ENCODE measurements around the gene CMSS1. TPM values are rescaled to one million over a fixed set of nuclear protein-coding genes. Genes with fewer than 3 reads are reported as not detected.

CMSS1 gene
- total RNA-seq, 1 donor from 2014 or later: 41.1 TPM

DNA sequence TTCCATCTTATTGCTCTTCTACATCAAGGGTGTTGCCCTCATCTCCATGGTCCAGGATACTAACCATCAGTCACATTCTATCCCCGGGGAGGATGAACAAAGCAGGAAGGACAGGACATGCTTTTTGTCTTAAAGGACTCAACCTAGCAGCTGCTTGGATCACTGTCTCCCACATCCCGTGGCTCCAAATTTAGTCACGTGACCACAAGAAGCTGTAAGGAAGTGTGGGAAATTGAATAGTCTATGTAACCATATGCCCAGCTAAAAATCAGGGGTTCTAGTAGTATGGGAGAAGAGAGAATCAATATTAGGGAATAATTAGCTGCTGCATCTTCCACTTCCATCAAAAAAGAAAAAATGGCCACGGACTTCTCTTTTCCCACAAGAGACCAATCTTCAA is 18.2 kb upstream of the CMSS1 start:
- peaks cover 5% of the 10 kb centered on the region for H3K9me3 Mint-ChIP-seq
- no peaks in the 10 kb centered on the region for H3K4me1 Mint-ChIP-seq
- no peak for TF ChIP-seq CTCF (IDR thresholded peaks at IDR 0.05)
- no peak overlapping the region for H3K27ac Mint-ChIP-seq
- H3K27me3 Mint-ChIP-seq: no peaks in the 10 kb centered on the region
- CTCF ChIA-PET: no interaction called here
- no peak for ATAC-seq (ENCODE audit: low read depth)
- intact Hi-C loops (cut with micrococcal nuclease): no loop called here
- POLR2A ChIA-PET: no interaction called here
- H3K36me3 Mint-ChIP-seq (ENCODE audit: low read depth): no peaks in the 10 kb centered on the region
- DNase-seq: no peak
- H3K4me3 Mint-ChIP-seq: no peak overlapping the region

DNA sequence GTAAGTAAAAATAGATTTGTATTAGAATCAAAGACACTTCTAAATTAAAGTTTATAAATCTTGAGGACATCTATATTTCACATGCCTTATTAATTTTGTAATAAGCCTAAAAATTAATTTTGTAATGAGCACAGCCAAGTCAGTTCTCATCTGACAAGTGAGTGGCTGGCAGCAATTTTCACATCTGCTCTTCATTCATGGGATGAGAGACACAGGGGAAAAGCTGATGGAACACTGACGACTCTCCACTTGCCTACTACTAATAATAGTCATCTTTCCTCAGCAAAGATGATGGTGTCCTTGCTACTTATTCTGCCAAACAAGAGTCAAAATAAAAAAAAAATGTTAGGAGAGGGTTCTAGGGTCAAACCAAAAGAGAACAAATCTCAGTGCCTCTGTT is 14.4 kb upstream of the CMSS1 start:
- H3K27me3 Mint-ChIP-seq: no peaks in the 10 kb centered on the region
- intact Hi-C loops (cut with micrococcal nuclease): no loop called here
- ChIA-PET POLR2A (no interaction called here), CTCF (no interaction called here)
- no peaks in the 10 kb centered on the region for H3K4me1 Mint-ChIP-seq
- H3K36me3 Mint-ChIP-seq (ENCODE audit: low read depth): peaks cover 6% of the 10 kb centered on the region
- no peak for DNase-seq
- no peak for ATAC-seq (ENCODE audit: low read depth)
- H3K4me3 Mint-ChIP-seq: no peak overlapping the region
- H3K27ac Mint-ChIP-seq: no peak overlapping the region
- H3K9me3 Mint-ChIP-seq: peaks cover 12% of the 10 kb centered on the region
- no peak for TF ChIP-seq CTCF (IDR thresholded peaks at IDR 0.05)

- intact Hi-C loops (cut with micrococcal nuclease): no loop called here
- DNase-seq: no peak
- Mint-ChIP-seq H3K4me1 (no peaks in the 10 kb centered on the region), H3K36me3 (ENCODE audit: low read depth) (peaks cover 6% of the 10 kb centered on the region), H3K9me3 (peaks cover 12% of the 10 kb centered on the region), H3K27ac (no peak overlapping the region), H3K27me3 (no peaks in the 10 kb centered on the region), H3K4me3 (no peak overlapping the region)
- ChIA-PET CTCF (interaction anchor here (1.7 kb wide), 1 partner anchor 13 kb away, joined by 7 read pairs; the partner anchor contains the start of gene CMSS1), POLR2A (no interaction called here)
- ATAC-seq (ENCODE audit: low read depth): no peak
- no peak for TF ChIP-seq CTCF (IDR thresholded peaks at IDR 0.05)
These were observed 12.5 kb upstream of the CMSS1 start for GRCh38 chr3:99805160-99805559.

GRCh38 chr3:99808163-99808794 is 9.4 kb upstream of the CMSS1 start:
- ChIA-PET POLR2A (no interaction called here), CTCF (interaction anchor here (0.9 to 1.9 kb wide), 5 partner anchors 10 to 991 kb away, joined by 3 to 7 read pairs (median 4); partner anchors contain the start of gene CMSS1)
- no peaks in the 10 kb centered on the region for H3K27me3 Mint-ChIP-seq
- peak; percentile 45 for ATAC-seq (ENCODE audit: low read depth)
- no peak overlapping the region for H3K27ac Mint-ChIP-seq
- H3K4me3 Mint-ChIP-seq: no peak overlapping the region
- H3K36me3 Mint-ChIP-seq (ENCODE audit: low read depth): peaks cover 6% of the 10 kb centered on the region
- TF ChIP-seq CTCF (IDR thresholded peaks at IDR 0.05): peak; percentile 90
- H3K4me1 Mint-ChIP-seq: no peaks in the 10 kb centered on the region
- H3K9me3 Mint-ChIP-seq: peaks cover 12% of the 10 kb centered on the region
- intact Hi-C loops (cut with micrococcal nuclease): loop anchor here (1.0 kb wide), 1 partner anchor 991 kb away; no protein-coding TSS in a partner anchor
- DNase-seq: no peak

DNA sequence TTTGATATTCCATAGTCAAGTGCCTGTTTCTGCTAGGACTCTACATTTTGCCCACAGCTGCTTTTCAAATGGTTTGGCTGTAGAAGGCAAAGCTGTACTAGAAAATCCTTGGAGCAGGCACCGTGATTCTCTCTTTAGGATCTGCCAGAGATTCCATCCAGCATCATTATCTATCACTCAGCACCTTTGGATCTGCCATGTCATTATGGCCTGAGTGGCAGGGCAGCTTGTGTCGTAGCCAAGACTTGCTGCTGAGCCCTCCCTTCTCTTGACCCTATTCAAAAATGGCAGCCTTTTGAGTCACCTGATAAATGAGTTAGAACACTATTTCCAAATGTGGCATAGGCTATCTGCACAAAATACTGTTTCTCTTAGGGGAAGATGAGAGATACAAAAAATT is 8.1 kb upstream of the CMSS1 start:
- Mint-ChIP-seq H3K27me3 (no peaks in the 10 kb centered on the region), H3K4me1 (no peaks in the 10 kb centered on the region), H3K4me3 (no peak overlapping the region), H3K36me3 (ENCODE audit: low read depth) (peaks cover 6% of the 10 kb centered on the region), H3K9me3 (peaks cover 7% of the 10 kb centered on the region), H3K27ac (no peak overlapping the region)
- DNase-seq: no peak
- no peak for TF ChIP-seq CTCF (IDR thresholded peaks at IDR 0.05)
- no peak for ATAC-seq (ENCODE audit: low read depth)
- POLR2A ChIA-PET: no interaction called here
- intact Hi-C loops (cut with micrococcal nuclease): no loop called here
- CTCF ChIA-PET: interaction anchor here (1.0 to 1.9 kb wide), 3 partner anchors 8 to 23 kb away, joined by 4 to 8 read pairs (median 7); partner anchors contain the start of gene CMSS1

Data from activated B cell treated with CpG ODN at 0.5 μM for 24 hours (primary cell).